GM19452 (cell line): ENCODE measurements around the gene TFPI.

Experiments
- ATAC-seq: cut with Tn5 transposase; IDR thresholded peaks from one replicate; pipeline ENCODE4 v1.9.1; 2021; ENCODE audit not compliant: unreplicated experiment

The TFPI gene

GRCh38 chr2:187422282-187422681, 132.0 kb downstream of the TFPI start:
- no peak for ATAC-seq

GRCh38 chr2:187421519-187421918, 132.7 kb downstream of the TFPI start:
- ATAC-seq, result no peak

GRCh38 chr2:187419808-187420207, 134.4 kb downstream of the TFPI start:
- no peak for ATAC-seq

GRCh38 chr2:187415449-187415848, 138.8 kb downstream of the TFPI start:
- no peak for ATAC-seq
